HUES48 (cell line): ENCODE measurements around the gene GPR84.

Experiments used
- H3K27ac ChIP-seq: one replicate; pipeline ENCODE4 v1.7.0; 2013; ENCODE audit warnings: low read depth, low read length, inconsistent platforms
- H3K27me3 ChIP-seq: 2 replicates; pipeline ENCODE4 v1.6.1; 2013; ENCODE audit warnings: mild to moderate bottlenecking, low read length; ENCODE audit not compliant: control insufficient read depth, insufficient read depth
- H3K36me3 ChIP-seq: 2 replicates; pipeline ENCODE4 v1.6.1; 2013; ENCODE audit warnings: low read length; ENCODE audit not compliant: control insufficient read depth, insufficient read depth
- H3K4me1 ChIP-seq: 2 replicates; pipeline ENCODE4 v1.6.1; 2013; ENCODE audit warnings: mild to moderate bottlenecking, low read length; ENCODE audit not compliant: control insufficient read depth, insufficient read depth
- H3K4me3 ChIP-seq: 2 replicates; pipeline ENCODE4 v1.5.1; 2013; ENCODE audit warnings: mild to moderate bottlenecking, low read depth, low read length
- H3K9ac ChIP-seq: 2 replicates; pipeline ENCODE4 v1.6.1; 2013; ENCODE audit warnings: mild to moderate bottlenecking, low read depth, low read length, moderate library complexity
- H3K9me3 ChIP-seq: 2 replicates; pipeline ENCODE4 v1.6.1; 2013; ENCODE audit warnings: low read length; ENCODE audit not compliant: control insufficient read depth, insufficient read depth

The GPR84 gene

DNA sequence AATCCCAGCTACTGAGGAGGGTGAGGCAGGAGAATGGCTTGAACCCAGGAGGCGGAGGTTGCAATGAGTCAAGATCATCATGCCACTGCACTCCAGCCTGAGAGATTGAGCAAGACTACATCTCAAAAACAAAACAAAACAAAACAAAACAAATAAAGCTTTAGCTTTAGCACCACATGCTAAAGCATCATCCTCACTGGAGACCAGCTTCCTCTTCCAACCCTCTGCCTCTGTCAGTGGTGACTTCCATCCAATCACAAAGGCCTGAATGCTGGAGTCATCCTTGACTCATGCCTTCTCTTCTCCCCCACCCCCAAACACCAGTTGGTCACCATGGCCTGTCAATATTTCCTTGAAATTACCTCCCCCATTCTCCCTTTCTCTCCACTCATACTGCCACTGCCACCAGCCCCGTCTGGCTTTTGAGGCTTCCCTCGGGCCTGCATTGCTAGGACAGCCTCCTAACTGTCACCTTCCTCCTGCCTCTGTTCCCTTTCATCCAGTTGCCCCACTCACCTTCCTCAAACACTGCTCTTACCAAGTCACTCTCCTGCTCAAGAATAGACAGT is 18.8 kb upstream of the GPR84 start:
- H3K4me3 ChIP-seq = no peak overlapping the region
- H3K27ac ChIP-seq = no peak overlapping the region
- peaks cover 6% of the 10 kb centered on the region for H3K27me3 ChIP-seq
- H3K9ac ChIP-seq = no peak overlapping the region
- H3K4me1 ChIP-seq = peaks cover 47% of the 10 kb centered on the region
- no peaks in the 10 kb centered on the region for H3K9me3 ChIP-seq
- H3K36me3 ChIP-seq = 0 out of 2 replicates have a peak, but pooled peaks cover 2% of the 10 kb centered on the region

DNA sequence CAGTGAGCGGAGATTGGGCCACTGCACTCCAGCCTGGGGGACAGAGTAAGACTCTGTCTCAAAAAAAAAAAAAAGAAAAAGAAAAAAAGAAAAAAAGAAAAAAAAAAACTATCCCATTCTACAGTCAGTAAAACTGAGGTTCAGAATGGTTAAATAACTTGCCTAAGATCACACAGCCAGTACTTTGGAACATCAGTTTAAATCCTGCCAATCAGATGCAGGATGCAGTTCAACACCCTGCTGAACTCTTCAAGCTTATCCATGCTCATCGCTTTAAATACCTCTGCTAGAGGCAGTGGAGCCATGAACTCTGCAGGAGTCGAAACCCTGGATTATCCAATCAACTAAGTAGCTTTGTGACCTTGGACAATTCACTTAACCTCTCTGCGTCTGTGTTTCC is 16.9 kb upstream of the GPR84 start:
- H3K27me3 ChIP-seq = peaks cover 12% of the 10 kb centered on the region
- H3K4me1 ChIP-seq = peaks cover 27% of the 10 kb centered on the region
- H3K4me3 ChIP-seq = no peak overlapping the region
- no peaks in the 10 kb centered on the region for H3K9me3 ChIP-seq
- peaks cover 9% of the 10 kb centered on the region; the same call in 1 of the 2 replicates for H3K36me3 ChIP-seq
- H3K27ac ChIP-seq = no peak overlapping the region
- H3K9ac ChIP-seq = no peak overlapping the region

DNA sequence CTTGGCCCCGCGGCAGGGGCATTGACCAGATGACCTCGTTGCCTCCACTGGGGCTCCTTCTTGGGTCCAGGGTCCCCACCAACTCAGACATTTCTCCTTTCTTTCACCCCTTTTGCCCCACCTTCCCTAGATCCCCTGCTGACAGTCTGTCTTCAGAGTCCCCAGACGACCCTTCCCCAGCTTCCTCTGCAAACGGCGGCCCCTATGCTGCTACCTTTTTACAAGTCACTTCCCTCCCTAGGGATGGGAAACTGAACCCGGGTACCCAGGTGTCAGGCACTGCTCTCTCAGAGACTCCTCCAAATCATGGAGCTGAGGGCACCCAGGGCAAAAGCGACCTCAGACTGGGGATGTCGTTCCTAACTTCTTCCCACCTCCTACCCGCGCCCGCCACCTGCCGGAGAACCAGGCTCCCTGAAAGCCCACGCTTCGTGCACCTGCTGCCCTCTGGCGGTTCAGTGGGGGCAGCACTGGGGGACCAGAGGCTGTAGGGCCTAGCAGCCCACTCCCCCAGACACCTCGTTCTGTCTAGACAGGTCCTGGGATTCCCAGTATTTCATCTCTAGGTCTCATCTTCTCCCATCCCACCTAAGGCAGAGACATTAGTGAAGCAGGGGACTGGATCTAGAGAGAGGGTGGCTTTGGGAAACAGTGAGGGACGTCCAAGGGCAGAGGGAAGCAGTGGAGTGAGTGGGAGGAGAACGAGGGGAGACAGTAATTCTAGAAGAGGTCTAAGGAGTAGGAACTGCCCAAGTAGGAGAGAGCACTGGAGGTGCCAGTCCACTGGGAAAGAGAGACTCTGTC is 15.3 kb upstream of the GPR84 start:
- H3K9ac ChIP-seq = no peak overlapping the region

DNA sequence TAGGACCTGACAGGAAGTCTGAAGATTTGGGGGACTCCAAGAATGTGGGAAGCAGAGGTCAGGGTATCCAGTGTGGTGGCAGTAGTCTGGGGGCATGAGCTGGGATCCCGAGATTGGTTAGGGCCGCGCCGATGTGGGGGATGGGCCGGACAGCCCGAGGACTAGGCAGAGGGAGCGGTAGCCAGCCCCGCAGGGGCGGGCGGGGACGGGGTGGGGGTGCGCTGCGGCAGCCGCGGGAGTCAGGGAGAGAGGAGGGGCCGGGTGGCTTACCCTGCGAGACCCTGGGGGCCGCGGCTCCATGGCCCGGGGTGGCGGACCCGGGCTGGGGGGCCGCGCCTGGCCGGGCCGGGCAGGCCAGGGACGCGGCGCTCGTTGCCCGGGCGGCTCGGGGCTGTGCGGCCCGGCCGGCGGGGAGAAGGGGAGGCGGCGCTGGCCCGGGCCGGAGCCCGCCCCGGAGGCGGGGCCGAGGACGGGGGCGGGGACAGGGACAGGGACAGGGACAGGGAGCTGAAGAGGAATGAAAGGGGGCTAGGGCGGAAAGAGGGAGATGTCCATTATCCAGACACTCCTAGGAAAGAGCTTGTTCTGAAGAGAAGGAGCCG is 14.6 kb upstream of the GPR84 start:
- H3K4me3 ChIP-seq = peak overlapping the region; percentile 61
- H3K27ac ChIP-seq = no peak overlapping the region
- peaks cover 12% of the 10 kb centered on the region for H3K27me3 ChIP-seq
- no peaks in the 10 kb centered on the region for H3K9me3 ChIP-seq
- peaks cover 8% of the 10 kb centered on the region for H3K4me1 ChIP-seq
- H3K36me3 ChIP-seq = peaks cover 9% of the 10 kb centered on the region; the same call in 1 of the 2 replicates
- no peak overlapping the region for H3K9ac ChIP-seq

More for the DNA sequence above, 15.3 kb upstream of the GPR84 start:
- H3K27ac ChIP-seq = no peak overlapping the region
- peaks cover 15% of the 10 kb centered on the region for H3K4me1 ChIP-seq
- H3K4me3 ChIP-seq = peak overlapping the region; percentile 61
- peaks cover 12% of the 10 kb centered on the region for H3K27me3 ChIP-seq
- peaks cover 9% of the 10 kb centered on the region; the same call in 1 of the 2 replicates for H3K36me3 ChIP-seq
- H3K9me3 ChIP-seq = no peaks in the 10 kb centered on the region

DNA sequence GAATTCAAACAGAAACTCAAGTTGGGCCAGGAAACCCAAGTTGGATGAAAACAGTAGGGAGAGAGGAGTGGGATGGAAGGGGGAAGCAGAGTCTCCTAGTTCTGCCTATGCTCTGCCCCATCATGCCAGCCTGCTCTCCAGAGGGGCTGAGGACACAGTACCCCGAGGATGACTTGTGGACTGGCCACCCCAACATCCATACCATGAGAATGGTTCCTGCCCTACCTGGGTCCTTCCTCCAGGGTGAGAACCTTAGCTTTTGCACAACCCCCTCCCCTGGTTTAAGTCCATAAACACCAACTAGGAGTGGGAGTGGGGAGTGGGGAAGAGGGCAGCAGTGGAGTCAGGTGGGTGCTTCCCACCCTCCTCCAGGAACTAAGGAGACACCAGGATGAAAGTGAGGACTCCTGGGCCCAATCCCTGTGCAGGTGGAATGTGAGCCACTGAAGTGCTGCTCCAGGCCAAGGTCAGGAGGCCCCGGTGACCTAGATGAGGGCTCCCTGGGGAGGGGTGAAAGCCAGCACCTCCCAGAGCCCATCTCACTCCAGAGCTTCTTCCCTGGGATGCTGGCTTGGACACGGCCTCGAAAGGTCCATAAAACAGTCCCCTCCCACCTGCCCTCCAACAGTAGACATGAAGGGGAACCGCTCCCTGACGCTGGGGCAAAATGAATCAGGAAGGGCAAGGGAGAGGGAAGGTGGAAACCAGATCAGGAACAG is 13.7 kb upstream of the GPR84 start:
- H3K9ac ChIP-seq = no peak overlapping the region
- peaks cover 12% of the 10 kb centered on the region for H3K27me3 ChIP-seq
- H3K4me3 ChIP-seq = no peak overlapping the region
- H3K27ac ChIP-seq = no peak overlapping the region
- peaks cover 11% of the 10 kb centered on the region; the same call in 1 of the 2 replicates for H3K36me3 ChIP-seq
- H3K9me3 ChIP-seq = no peaks in the 10 kb centered on the region
- peaks cover 8% of the 10 kb centered on the region for H3K4me1 ChIP-seq

DNA sequence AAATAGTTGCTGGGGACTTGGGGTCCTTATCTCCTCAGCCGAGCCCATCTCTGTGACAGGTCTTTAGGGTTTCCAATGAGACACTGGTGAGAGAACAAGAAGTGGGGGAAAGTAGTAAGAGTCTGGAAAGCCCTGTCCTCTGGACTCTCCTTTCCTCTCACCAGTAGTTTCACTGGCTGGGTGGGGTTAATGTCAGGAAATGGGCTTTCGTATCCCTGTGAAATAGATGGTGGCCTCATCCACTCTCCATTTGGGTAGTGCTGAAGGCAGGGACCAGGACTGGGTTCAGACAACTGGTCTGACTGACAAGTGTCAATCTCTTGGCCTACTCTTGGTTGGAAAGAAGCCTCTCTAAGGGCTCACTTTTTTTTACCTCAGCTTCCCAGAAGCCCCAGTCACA is 12.7 kb upstream of the GPR84 start:
- H3K4me1 ChIP-seq = peaks cover 8% of the 10 kb centered on the region
- H3K36me3 ChIP-seq = peaks cover 14% of the 10 kb centered on the region; the same call in 1 of the 2 replicates
- peaks cover 12% of the 10 kb centered on the region for H3K27me3 ChIP-seq
- no peak overlapping the region for H3K9ac ChIP-seq
- no peak overlapping the region for H3K27ac ChIP-seq
- no peak overlapping the region for H3K4me3 ChIP-seq
- no peaks in the 10 kb centered on the region for H3K9me3 ChIP-seq

DNA sequence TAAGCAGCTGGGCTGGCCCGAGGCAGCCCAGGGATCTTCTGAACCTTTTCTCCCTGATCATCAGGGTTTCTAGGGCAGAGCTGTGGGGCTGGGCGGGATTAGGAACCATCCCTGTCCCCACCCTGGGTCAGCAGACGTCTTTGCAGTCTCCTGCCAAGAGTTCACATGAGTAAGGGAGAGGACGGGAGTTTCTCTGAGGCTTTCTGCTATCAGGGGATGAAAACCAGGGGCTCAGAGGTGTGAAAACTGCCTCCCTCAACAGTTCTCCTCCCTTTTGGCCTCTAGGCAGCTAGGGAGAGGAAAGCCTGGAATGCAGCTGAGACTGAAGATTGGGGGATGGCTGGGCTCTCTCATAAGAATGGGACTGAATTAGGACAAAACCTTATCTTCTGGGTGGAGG is 12.3 kb upstream of the GPR84 start:
- Histone ChIP-seq H3K27ac (no peak overlapping the region), H3K27me3 (peaks cover 12% of the 10 kb centered on the region), H3K9ac (no peak overlapping the region), H3K9me3 (no peaks in the 10 kb centered on the region), H3K36me3 (peaks cover 16% of the 10 kb centered on the region), H3K4me1 (peaks cover 8% of the 10 kb centered on the region), H3K4me3 (no peak overlapping the region)

DNA sequence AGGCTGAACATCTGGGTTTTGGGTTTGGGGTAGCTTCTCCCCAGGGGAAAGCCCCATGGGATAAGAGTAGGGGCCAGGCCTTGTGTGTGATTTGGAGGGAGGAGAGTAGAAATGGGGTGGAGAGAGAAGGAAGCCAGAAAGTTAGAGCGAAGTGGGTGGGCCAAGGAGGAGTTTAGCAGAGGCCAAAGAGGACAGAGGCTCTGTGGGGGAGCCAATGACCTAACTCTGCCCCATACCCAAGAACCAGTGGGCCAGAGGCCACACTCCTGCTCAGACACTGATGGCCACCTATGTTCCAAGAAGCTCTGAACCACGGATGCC is 10.9 kb upstream of the GPR84 start:
- Histone ChIP-seq H3K4me3 (no peak overlapping the region), H3K9me3 (no peaks in the 10 kb centered on the region), H3K27ac (no peak overlapping the region), H3K9ac (no peak overlapping the region), H3K4me1 (peaks cover 12% of the 10 kb centered on the region), H3K27me3 (peaks cover 12% of the 10 kb centered on the region), H3K36me3 (peaks cover 17% of the 10 kb centered on the region)

DNA sequence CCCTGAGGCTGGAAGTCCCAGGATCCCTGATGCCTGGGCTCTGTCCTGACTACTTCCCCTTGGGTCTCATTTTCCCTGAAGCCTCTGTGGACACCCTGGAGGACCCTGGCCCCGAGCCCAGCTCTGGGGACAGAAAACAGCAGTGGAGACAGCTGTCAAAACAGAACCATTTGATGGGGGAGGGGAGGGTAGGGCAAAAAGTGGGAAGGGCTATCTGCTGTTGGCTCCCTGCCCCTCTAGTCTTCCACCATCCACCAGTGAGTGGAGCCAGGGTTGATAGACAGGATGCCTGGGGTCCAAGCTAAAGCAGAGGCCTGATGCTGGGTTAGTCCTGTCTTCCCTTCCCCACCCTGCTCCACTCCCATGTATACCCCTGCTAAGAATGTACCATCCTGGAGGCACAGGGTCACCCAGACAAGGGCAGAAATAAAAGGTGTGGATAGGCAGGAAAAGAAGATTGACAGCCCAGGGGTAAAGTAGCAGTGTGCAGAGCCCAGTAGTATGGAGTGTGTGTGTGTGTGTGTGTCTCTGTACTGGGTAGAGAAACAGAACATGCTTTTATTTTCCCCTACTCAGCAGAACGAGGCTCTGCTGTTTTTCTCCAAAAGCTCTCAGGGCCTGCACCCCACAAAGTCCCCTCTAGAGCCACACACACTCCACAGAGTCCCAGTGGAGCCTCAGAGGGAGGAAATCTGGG is 10.4 kb upstream of the GPR84 start:
- H3K4me3 ChIP-seq = no peak overlapping the region
- H3K27me3 ChIP-seq = peaks cover 14% of the 10 kb centered on the region
- H3K36me3 ChIP-seq = peaks cover 17% of the 10 kb centered on the region
- no peak overlapping the region for H3K9ac ChIP-seq
- H3K9me3 ChIP-seq = no peaks in the 10 kb centered on the region
- peaks cover 12% of the 10 kb centered on the region for H3K4me1 ChIP-seq
- no peak overlapping the region for H3K27ac ChIP-seq

DNA sequence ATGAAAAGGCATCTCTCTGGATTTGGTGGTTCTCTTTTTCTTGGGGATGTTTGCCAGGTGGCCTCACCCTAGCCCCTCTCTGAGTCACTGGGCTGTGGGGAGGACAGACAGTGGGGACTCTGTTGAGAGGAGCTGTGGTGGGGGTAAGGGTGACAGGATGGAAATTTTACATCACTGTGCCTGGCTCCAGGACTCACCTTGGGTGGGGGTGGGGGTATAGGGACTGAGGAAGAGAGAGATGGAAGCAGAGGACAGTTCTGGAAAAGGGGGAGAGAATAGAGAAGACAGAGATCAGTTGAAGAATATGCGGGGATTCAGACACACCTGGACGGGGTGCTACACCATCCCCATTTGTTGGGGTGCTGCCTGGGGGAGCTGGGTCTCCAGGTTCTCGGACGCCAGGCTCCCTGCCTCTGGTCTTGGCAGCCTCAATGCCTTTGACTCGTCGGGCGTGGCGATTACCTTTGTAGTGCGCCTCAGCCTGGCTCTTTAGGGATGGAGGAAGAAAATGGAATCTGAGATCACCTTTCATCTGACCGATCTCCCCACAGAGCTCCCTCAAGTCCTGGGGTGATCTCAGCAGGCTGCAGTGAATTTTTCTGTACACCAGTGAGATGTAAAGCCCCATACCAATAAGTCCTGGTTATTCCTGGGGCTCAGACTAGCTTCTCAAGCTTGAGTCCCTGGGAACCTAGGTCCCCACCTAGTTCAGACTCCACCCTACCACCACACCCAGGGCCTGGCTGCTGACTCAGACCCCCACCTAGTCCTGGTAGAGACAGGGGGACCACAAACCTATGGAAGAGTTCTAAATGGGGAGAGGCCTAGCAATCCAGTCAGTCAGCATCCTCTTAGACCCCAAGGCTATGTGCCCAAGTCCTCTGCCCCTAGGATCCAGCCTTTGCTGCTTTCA is 9.6 kb upstream of the GPR84 start:
- no peaks in the 10 kb centered on the region for H3K9me3 ChIP-seq
- H3K27me3 ChIP-seq = peaks cover 22% of the 10 kb centered on the region
- H3K9ac ChIP-seq = no peak overlapping the region
- peaks cover 11% of the 10 kb centered on the region; the same call in 1 of the 2 replicates for H3K4me1 ChIP-seq
- no peak overlapping the region for H3K4me3 ChIP-seq
- no peak overlapping the region for H3K27ac ChIP-seq
- peaks cover 17% of the 10 kb centered on the region for H3K36me3 ChIP-seq
